Stimulated activated CD4-positive, alpha-beta T cell treated with anti-CD3 and anti-CD28 coated beads, TNF-alpha, amount 100 ng/mL, for 4 hours (primary cell): ENCODE results near the gene VSIG10L2.

Experiments
- DNase-seq, 3 experiments: peaks; one replicate each; pipeline ENCODE4 v3.0.0-alpha.2; 2020; ENCODE audit warnings: low read depth in 3 of 3

The VSIG10L2 gene

GRCh38 chr11:125947419-125948277 is 1.8 kb downstream of the VSIG10L2 start:
- DNase-seq: no peak

GRCh38 chr11:125948278-125949051 is 2.6 kb downstream of the VSIG10L2 start:
- DNase-seq: no peak

- no peak for DNase-seq
Measured at GRCh38 chr11:125949271-125950177, 3.7 kb downstream of the VSIG10L2 start.

GRCh38 chr11:125950178-125950490 is 4.3 kb downstream of the VSIG10L2 start:
- DNase-seq: no peak

- no peak for DNase-seq
Measured at GRCh38 chr11:125950696-125951651, 5.1 kb downstream of the VSIG10L2 start.

GRCh38 chr11:125951731-125952130 is 5.9 kb downstream of the VSIG10L2 start:
- DNase-seq: no peak

GRCh38 chr11:125952559-125952958 is 6.7 kb downstream of the VSIG10L2 start:
- no peak for DNase-seq

GRCh38 chr11:125952973-125953372 is 7.1 kb downstream of the VSIG10L2 start:
- DNase-seq: no peak

GRCh38 chr11:125953401-125953935 is 7.6 kb downstream of the VSIG10L2 start:
- DNase-seq: no peak

- no peak for DNase-seq
Measured at GRCh38 chr11:125954123-125954944, 8.5 kb downstream of the VSIG10L2 start.

- no peak for DNase-seq
Measured at GRCh38 chr11:125954945-125955640, 9.2 kb downstream of the VSIG10L2 start.

- DNase-seq: no peak
Measured at GRCh38 chr11:125955856-125956255, 10.0 kb downstream of the VSIG10L2 start.

GRCh38 chr11:125956391-125957134 is 10.7 kb downstream of the VSIG10L2 start:
- no peak for DNase-seq

GRCh38 chr11:125957618-125958332 is 11.9 kb downstream of the VSIG10L2 start:
- DNase-seq: no peak

- DNase-seq: no peak
Measured at GRCh38 chr11:125958872-125959400, 13.1 kb downstream of the VSIG10L2 start.

- no peak for DNase-seq
Measured at GRCh38 chr11:125959511-125959910, 13.7 kb downstream of the VSIG10L2 start.

GRCh38 chr11:125959931-125960330 is 14.1 kb downstream of the VSIG10L2 start:
- no peak for DNase-seq
